Endothelial cell of umbilical vein (primary cell): Measurements from ENCODE around the gene SPTBN5. TPM values are rescaled to one million over a fixed set of nuclear protein-coding genes. Genes with fewer than 3 reads are reported as not detected.

Source experiments
- BruUV-seq: library from RNA; stranded (reverse); fragments of 400-500 nt; replicated peaks from 2 replicates; lab custom pipeline; 2021; lab: Mats Ljungman, UMichigan
- CTCF ChIA-PET: fragments of 300-600, 350-600 bp; sonication (Branson Sonifier 250); formaldehyde crosslinking; loops from one replicate; lab custom pipeline; 2021; ENCODE audit warnings: antibody characterized with exemption, inconsistent platforms; lab: Charles Lee
- POLR2A ChIA-PET: fragments of 300-600, 350-600 bp; sonication (Branson Sonifier 250); formaldehyde crosslinking; loops from one replicate; lab custom pipeline; 2021; ENCODE audit warnings: antibody characterized with exemption, inconsistent platforms; lab: Charles Lee
- DNase-seq: peaks from one replicate; pipeline ENCODE4 v3.0.0-alpha.2; 2011; ENCODE audit warnings: low read depth, low spot score
- FAIRE-seq: peaks from 2 replicates; lab custom pipeline; 2011; peaks lifted over from hg19 to GRCh38; lab: Jason Lieb, UNC
- H2AFZ ChIP-seq: 2 replicates; pipeline ENCODE4 v1.6.0; 2012; ENCODE audit warnings: low read depth, low read length, control low read depth, inconsistent platforms
- H3K27ac ChIP-seq: 2 replicates; pipeline ENCODE4 v1.5.1; 2011; ENCODE audit warnings: low read depth, mild to moderate bottlenecking, control low read depth, low read length, moderate library complexity; ENCODE audit not compliant: insufficient read depth
- H3K27me3 ChIP-seq, 2 experiments: 2 replicates each; pipeline versions ENCODE4 v1.6.0 to v1.6.1; 2011; ENCODE audit warnings: low read length in 2 of 2, mixed read lengths in 1 of 2; ENCODE audit not compliant: control insufficient read depth in 2 of 2, insufficient read depth in 2 of 2
- H3K36me3 ChIP-seq, 2 experiments: 2 replicates in 1 of 2; 3 replicates in 1 of 2; pipeline ENCODE4 v1.5.1; 2011; ENCODE audit warnings: low read length in 2 of 2, mild to moderate bottlenecking in 1 of 2, moderate library complexity in 1 of 2; ENCODE audit not compliant: control insufficient read depth in 2 of 2, insufficient read depth in 2 of 2; ENCODE audit errors: extremely low read depth in 1 of 2
- H3K4me1 ChIP-seq: 3 replicates; pipeline ENCODE4 v1.5.1; 2011; ENCODE audit warnings: mild to moderate bottlenecking, low read length; ENCODE audit not compliant: control insufficient read depth, insufficient read depth; ENCODE audit errors: extremely low read depth
- H3K4me2 ChIP-seq: 2 replicates; pipeline ENCODE4 v1.6.1; 2011; ENCODE audit warnings: low read length, control low read depth, mixed read lengths; ENCODE audit not compliant: insufficient read depth
- H3K4me3 ChIP-seq, 3 experiments: fragments of 200-600 bp in 1 of 3; sonication (generic), shearing (Covaris generic) in 1 of 3; replicated peaks in 1 of 3; 2 replicates each; pipeline ENCODE4 v1.5.1; 2011 to 2016; ENCODE audit warnings: control low read depth in 3 of 3, low read length in 3 of 3, mild to moderate bottlenecking in 2 of 3, inconsistent platforms in 1 of 3, low read depth in 1 of 3, moderate library complexity in 1 of 3; ENCODE audit not compliant: insufficient read depth in 1 of 3
- H3K79me2 ChIP-seq: 2 replicates; pipeline ENCODE4 v1.6.0; 2012; ENCODE audit warnings: low read length, inconsistent platforms; ENCODE audit not compliant: control insufficient read depth, insufficient read depth
- H3K9ac ChIP-seq: replicated peaks from 2 replicates; pipeline ENCODE3; 2011; ENCODE audit warnings: low read length, control low read depth; ENCODE audit not compliant: insufficient read depth; ENCODE audit errors: extremely low read depth
- H3K9me1 ChIP-seq: replicated peaks from 3 replicates; pipeline ENCODE4 v1.6.0; 2011; ENCODE audit warnings: mild to moderate bottlenecking, low read length; ENCODE audit not compliant: control insufficient read depth, insufficient read depth; ENCODE audit errors: extremely low read depth
- H3K9me3 ChIP-seq: replicated peaks from 2 replicates; pipeline ENCODE4 v1.5.1; 2012; ENCODE audit warnings: low read length, inconsistent platforms; ENCODE audit not compliant: control insufficient read depth, insufficient read depth
- H4K20me1 ChIP-seq: replicated peaks from 2 replicates; pipeline ENCODE3; 2011; ENCODE audit warnings: mild to moderate bottlenecking, low read length; ENCODE audit not compliant: control insufficient read depth, insufficient read depth; ENCODE audit errors: extremely low read depth
- EZH2 ChIP-seq: IDR thresholded peaks from 2 replicates; pipeline ENCODE4 v1.6.1; 2012; ENCODE audit warnings: borderline replicate concordance, low read depth, mild to moderate bottlenecking, moderate library complexity, low read length, inconsistent platforms; ENCODE audit not compliant: severe bottlenecking
- FOS ChIP-seq: IDR thresholded peaks from 2 replicates; pipeline ENCODE4 v1.6.1; 2011; ENCODE audit warnings: mild to moderate bottlenecking, low read length, moderate library complexity, borderline replicate concordance; ENCODE audit not compliant: insufficient read depth
- JUN ChIP-seq: IDR thresholded peaks from 2 replicates; pipeline ENCODE4 v1.6.1; 2011; ENCODE audit warnings: borderline replicate concordance, low read depth; ENCODE audit not compliant: insufficient read length, insufficient read depth
- MAX ChIP-seq: IDR thresholded peaks from 2 replicates; pipeline ENCODE4 v1.6.1; 2011; ENCODE audit not compliant: insufficient read depth, insufficient read length
- MYC ChIP-seq: IDR thresholded peaks from one replicate; pipeline ENCODE4 v1.6.1; 2011; ENCODE audit warnings: mild to moderate bottlenecking, low read depth, low read length
- POLR2A ChIP-seq: IDR thresholded peaks from 2 replicates; pipeline ENCODE4 v1.6.1; 2012; ENCODE audit warnings: low read depth, mild to moderate bottlenecking, control low read depth, low read length
- POLR2AphosphoS5 ChIP-seq: IDR thresholded peaks from 2 replicates; pipeline ENCODE4 v1.6.1; 2012; ENCODE audit warnings: low read depth, mild to moderate bottlenecking, control low read depth, low read length, moderate library complexity; ENCODE audit not compliant: insufficient read depth
- dilution Hi-C: fragments of 300-500 bp; cut with MboI; formaldehyde crosslinking; loops from one replicate; pipeline ENCODE4 v1.15.0; 2019; ENCODE audit warnings: low sequenced_read_pairs; ENCODE audit not compliant: extremely low pct_ligation_motif_present
- intact Hi-C: fragments of 100-400 bp; cut with micrococcal nuclease; formaldehyde crosslinking; loops from one replicate; pipeline ENCODE4 v1.10.0; 2022
- polyA plus RNA-seq, 4 experiments: library from polyadenylated mRNA; depleted of rRNA in 3 of 4; stranded (reverse) in 3 of 4; unstranded in 1 of 4; fragments of >200 nt; gene quantifications; 2 replicates each; pipeline versions ENCODE4 v1.2.1 to v1.2.3, GENCODE V29; 2011 to 2012; ENCODE audit warnings: missing spikeins in 1 of 4
- total RNA-seq: library from RNA; stranded (reverse); gene quantifications from 2 replicates; pipeline ENCODE4 v1.2.3, GENCODE V29; 2021
- TF ChIP-seq, protein P1 (sequence below), 2 donors: IDR thresholded peaks; 1 replicate in 1 of 2; 2 replicates in 1 of 2; pipeline ENCODE4 v1.5.1; 2011; ENCODE audit warnings: low read length in 2 of 2, mild to moderate bottlenecking in 2 of 2, moderate library complexity in 2 of 2, control low read depth in 1 of 2, inconsistent platforms in 1 of 2, low read depth in 1 of 2; ENCODE audit not compliant: insufficient read depth in 1 of 2; ENCODE audit errors: extremely low read depth in 1 of 2

Gene SPTBN5
- total and polyA plus RNA-seq, 2 donors (not counting 3 experiments of a cell fraction or from before 2014, with no cell fraction given), result 12.0 to 19.0 TPM

DNA sequence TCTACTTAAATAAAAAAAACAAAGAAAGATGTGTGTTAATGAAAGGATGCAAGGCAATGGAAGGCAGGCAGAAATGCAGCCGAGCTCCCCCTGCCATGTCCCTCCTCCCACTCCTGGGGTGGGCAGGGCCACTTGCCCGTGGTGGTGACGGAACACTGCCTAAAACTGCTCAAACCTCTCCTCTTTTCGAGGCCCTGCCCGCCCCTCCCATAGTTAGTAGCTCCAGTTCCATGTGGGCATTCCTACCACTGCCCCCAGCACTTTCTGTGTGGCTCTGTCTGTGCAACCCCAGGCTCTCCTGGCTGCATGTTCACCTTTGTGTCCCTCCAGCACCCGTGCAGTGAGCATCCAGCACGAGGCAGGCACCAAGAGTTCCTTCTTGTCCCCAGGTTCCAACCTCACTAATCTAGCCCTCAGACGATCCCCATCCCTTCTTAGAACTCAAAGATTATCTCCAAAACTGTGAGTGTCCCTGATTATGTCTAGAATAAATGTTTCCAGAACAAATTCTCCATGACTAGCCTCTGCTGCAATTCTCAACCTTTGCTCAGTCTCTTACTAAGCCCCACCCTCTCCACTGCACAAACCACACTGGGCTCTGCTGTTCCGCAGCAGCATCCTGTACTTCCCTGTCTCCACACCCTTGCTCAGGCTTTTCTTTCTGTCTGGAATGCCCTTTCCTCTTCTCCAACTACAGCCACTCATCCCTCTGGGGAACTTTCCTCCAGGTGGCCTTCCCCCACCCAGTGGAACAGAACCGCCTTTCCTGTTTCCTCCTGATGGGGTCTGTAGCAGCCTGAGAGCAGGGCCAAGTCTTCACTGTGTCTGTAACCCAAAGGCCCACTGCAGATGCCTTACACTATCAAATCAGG, 32.6 kb upstream of the SPTBN5 start:
- H3K9me1 ChIP-seq, result no peaks in the 10 kb centered on the region
- peaks cover 9 to 20% of the 10 kb centered on the region in 2 experiments for H3K36me3 ChIP-seq
- intact Hi-C loops (no loop called here), dilution Hi-C loops (no loop called here)
- H3K4me3 ChIP-seq, result no peak overlapping the region
- peak overlapping the region; percentile 4 for H3K9ac ChIP-seq
- peaks cover 65% of the 10 kb centered on the region for H3K4me1 ChIP-seq
- ChIA-PET POLR2A (no interaction called here), CTCF (no interaction called here)
- H4K20me1 ChIP-seq, result no peaks in the 10 kb centered on the region
- H3K4me2 ChIP-seq, result no peak overlapping the region
- no peaks in the 10 kb centered on the region for H3K27me3 ChIP-seq
- H3K9me3 ChIP-seq, result no peaks in the 10 kb centered on the region
- no peak overlapping the region for H2AFZ ChIP-seq
- peaks cover 96% of the 10 kb centered on the region for H3K79me2 ChIP-seq
- no TSS peak for BruUV-seq
- no peak for TF ChIP-seq MAX
- TF ChIP-seq FOS, result no peak
- no peak for TF ChIP-seq JUN
- no peak for TF ChIP-seq POLR2A
- no peak for TF ChIP-seq EZH2
- no peak for TF ChIP-seq MYC
- no peak for TF ChIP-seq POLR2AphosphoS5
- TF ChIP-seq, protein P1, sequence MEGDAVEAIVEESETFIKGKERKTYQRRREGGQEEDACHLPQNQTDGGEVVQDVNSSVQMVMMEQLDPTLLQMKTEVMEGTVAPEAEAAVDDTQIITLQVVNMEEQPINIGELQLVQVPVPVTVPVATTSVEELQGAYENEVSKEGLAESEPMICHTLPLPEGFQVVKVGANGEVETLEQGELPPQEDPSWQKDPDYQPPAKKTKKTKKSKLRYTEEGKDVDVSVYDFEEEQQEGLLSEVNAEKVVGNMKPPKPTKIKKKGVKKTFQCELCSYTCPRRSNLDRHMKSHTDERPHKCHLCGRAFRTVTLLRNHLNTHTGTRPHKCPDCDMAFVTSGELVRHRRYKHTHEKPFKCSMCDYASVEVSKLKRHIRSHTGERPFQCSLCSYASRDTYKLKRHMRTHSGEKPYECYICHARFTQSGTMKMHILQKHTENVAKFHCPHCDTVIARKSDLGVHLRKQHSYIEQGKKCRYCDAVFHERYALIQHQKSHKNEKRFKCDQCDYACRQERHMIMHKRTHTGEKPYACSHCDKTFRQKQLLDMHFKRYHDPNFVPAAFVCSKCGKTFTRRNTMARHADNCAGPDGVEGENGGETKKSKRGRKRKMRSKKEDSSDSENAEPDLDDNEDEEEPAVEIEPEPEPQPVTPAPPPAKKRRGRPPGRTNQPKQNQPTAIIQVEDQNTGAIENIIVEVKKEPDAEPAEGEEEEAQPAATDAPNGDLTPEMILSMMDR (IDR thresholded peaks at IDR 0.05; ENCODE audit: extremely low read depth in 1 of 2, insufficient read depth in 1 of 2, low read depth in 1 of 2, low read length in 2 of 2), result no peak
- DNase-seq (peak; percentile 32), FAIRE-seq (peak; percentile 65)
- H3K27ac ChIP-seq, result peak overlapping the region; percentile 57
